Hepatic stellate cell (primary cell): ENCODE measurements around the gene CNNM4.
"Not testable (repeated sequence)": the region's sequence is repeated elsewhere in the genome, so short reads cannot be mapped to it uniquely, and the experiment has no call there.

Source experiments
- DNase-seq: peaks from one replicate; pipeline ENCODE4 v3.0.0; 2011; ENCODE audit warnings: low spot score

CNNM4 gene

GRCh38 chr2:96792772-96793749 is 32.4 kb downstream of the CNNM4 start:
- no peak for DNase-seq

GRCh38 chr2:96795076-96795475 is 34.4 kb downstream of the CNNM4 start:
- no peak for DNase-seq

- DNase-seq = not testable (repeated sequence)
Observed at GRCh38 chr2:96796497-96796896, 35.8 kb downstream of the CNNM4 start.

GRCh38 chr2:96797066-96797625 is 36.4 kb downstream of the CNNM4 start:
- no peak for DNase-seq

- DNase-seq = no peak
Observed at GRCh38 chr2:96798733-96799622, 38.3 kb downstream of the CNNM4 start.

GRCh38 chr2:96799623-96799935 is 38.9 kb downstream of the CNNM4 start:
- no peak for DNase-seq

- DNase-seq = no peak
Observed at GRCh38 chr2:96800061-96801004, 39.6 kb downstream of the CNNM4 start.

- DNase-seq = peak; percentile 78
Observed at GRCh38 chr2:96801005-96801785, 40.5 kb downstream of the CNNM4 start.

- DNase-seq = no peak
Observed at GRCh38 chr2:96801786-96802595, 41.3 kb downstream of the CNNM4 start.

- no peak for DNase-seq
Observed at GRCh38 chr2:96802721-96803120, 42.0 kb downstream of the CNNM4 start.

- no peak for DNase-seq
Observed at GRCh38 chr2:96804986-96805385, 44.3 kb downstream of the CNNM4 start.

- not testable (repeated sequence) for DNase-seq
Observed at GRCh38 chr2:96805946-96806345, 45.2 kb downstream of the CNNM4 start.

GRCh38 chr2:96806468-96807126 is 45.9 kb downstream of the CNNM4 start:
- DNase-seq = no peak

- no peak for DNase-seq
Observed at GRCh38 chr2:96807127-96807471, 46.4 kb downstream of the CNNM4 start.

GRCh38 chr2:96808176-96808837 is 47.6 kb downstream of the CNNM4 start:
- no peak for DNase-seq

- no peak for DNase-seq
Observed at GRCh38 chr2:96809216-96809882, 48.6 kb downstream of the CNNM4 start.

GRCh38 chr2:96809951-96810782 is 49.5 kb downstream of the CNNM4 start:
- DNase-seq = no peak
